Right ventricle myocardium inferior (tissue), 1 donor: ENCODE measurements around the gene C11orf86. TPM values are rescaled to one million over a fixed set of nuclear protein-coding genes. Genes with fewer than 3 reads are reported as not detected.

Experiments used
- ATAC-seq: fragments of 200-7000 bp; cut with Tn5 transposase; one replicate; pipeline ENCODE4 v1.9.1; 2020; ENCODE audit warnings: mild to moderate bottlenecking, moderate library complexity
- DNase-seq: peaks from one replicate; pipeline ENCODE4 v3.0.0; 2021; ENCODE audit errors: missing footprints
- intact Hi-C: fragments of 100-400 bp; cut with DNase I; formaldehyde crosslinking; loops from one replicate; pipeline ENCODE4 v1.11.0; 2022
- total RNA-seq: library from RNA; stranded (reverse); fragmentation: NEBNext Ultra II Directional; extraction: Animal tissue kit (Norgen Biotek cat#: 25700); gene quantifications from one replicate; pipeline ENCODE4 v1.2.1, GENCODE V29; 2021
- donor health status: DM: no; HTN: yes; CAD: no; lungs with severe emphysema.

The C11orf86 gene
- total RNA-seq, 1 donor from 2014 or later, result not detected

- ATAC-seq (no peak), DNase-seq (no peak)
- intact Hi-C loops, result no loop called here
These were observed 12.9 kb upstream of the C11orf86 start for GRCh38 chr11:66962247-66962646.

GRCh38 chr11:66962801-66963200 lies 12.3 kb upstream of the C11orf86 start:
- no peak for DNase-seq
- no peak for ATAC-seq
- intact Hi-C loops, result no loop called here

GRCh38 chr11:66964495-66964894 lies 10.6 kb upstream of the C11orf86 start:
- no peak for ATAC-seq
- intact Hi-C loops, result no loop called here
- DNase-seq, result no peak

- intact Hi-C loops, result no loop called here
These were observed 8.8 kb upstream of the C11orf86 start for GRCh38 chr11:66966351-66966750.

GRCh38 chr11:66967670-66968425 lies 7.3 kb upstream of the C11orf86 start:
- intact Hi-C loops, result no loop called here

More at GRCh38 chr11:66966351-66966750, 8.8 kb upstream of the C11orf86 start:
- no peak for DNase-seq
- no peak for ATAC-seq

GRCh38 chr11:66969584-66970225 lies 5.4 kb upstream of the C11orf86 start:
- ATAC-seq, result no peak
- intact Hi-C loops, result no loop called here
- no peak for DNase-seq

More at GRCh38 chr11:66967670-66968425, 7.3 kb upstream of the C11orf86 start:
- ATAC-seq (no peak), DNase-seq (no peak)

- ATAC-seq (no peak), DNase-seq (no peak)
- intact Hi-C loops, result no loop called here
These were observed 4.7 kb upstream of the C11orf86 start for GRCh38 chr11:66970371-66970806.

- no peak for DNase-seq
- peak; percentile 77 for ATAC-seq
- intact Hi-C loops, result no loop called here
These were observed 4.2 kb upstream of the C11orf86 start for GRCh38 chr11:66970807-66971442.

- DNase-seq (no peak), ATAC-seq (no peak)
- intact Hi-C loops, result no loop called here
These were observed 3.6 kb upstream of the C11orf86 start for GRCh38 chr11:66971488-66971887.

- intact Hi-C loops, result no loop called here
- DNase-seq (no peak), ATAC-seq (no peak)
These were observed 1.0 kb upstream of the C11orf86 start for GRCh38 chr11:66973956-66974580.

- DNase-seq, result no peak
- no peak for ATAC-seq
- intact Hi-C loops, result no loop called here
These were observed 412 bp downstream of the C11orf86 start for GRCh38 chr11:66975405-66976027.

- intact Hi-C loops, result no loop called here
- no peak for DNase-seq
- ATAC-seq, result no peak
These were observed 944 bp downstream of the C11orf86 start for GRCh38 chr11:66976028-66976467.

GRCh38 chr11:66976925-66977324 lies 1.8 kb downstream of the C11orf86 start:
- ATAC-seq (no peak), DNase-seq (no peak)
- intact Hi-C loops, result no loop called here

GRCh38 chr11:66978229-66978628 lies 3.1 kb downstream of the C11orf86 start:
- ATAC-seq, result no peak
- intact Hi-C loops, result no loop called here

GRCh38 chr11:66978717-66979116 lies 3.6 kb downstream of the C11orf86 start:
- DNase-seq (no peak), ATAC-seq (no peak)
- intact Hi-C loops, result no loop called here

More at GRCh38 chr11:66978229-66978628, 3.1 kb downstream of the C11orf86 start:
- no peak for DNase-seq

- ATAC-seq, result no peak
- DNase-seq, result no peak
- intact Hi-C loops, result no loop called here
These were observed 4.4 kb downstream of the C11orf86 start for GRCh38 chr11:66979336-66979980.

- intact Hi-C loops, result no loop called here
- DNase-seq, result peak; percentile 91
- peak; percentile 15 for ATAC-seq
These were observed 7.0 kb downstream of the C11orf86 start for GRCh38 chr11:66981976-66982578.
